Liver (tissue), 9 donors: Measurements from ENCODE around the gene DLX2. TPM values are rescaled to one million over a fixed set of nuclear protein-coding genes. Genes with fewer than 3 reads are reported as not detected.

ENCODE experiments used
- DNase-seq: peaks from one replicate; pipeline ENCODE4 v3.0.0-alpha.2; 2017; ENCODE audit warnings: low spot score
- H3K27ac ChIP-seq, 2 donors: one replicate each; pipeline ENCODE4 v1.7.0; 2013; ENCODE audit warnings: inconsistent platforms in 2 of 2, low read length in 2 of 2, control low read depth in 1 of 2, low read depth in 1 of 2, mild to moderate bottlenecking in 1 of 2
- H3K27me3 ChIP-seq, 4 donors: one replicate each; pipeline versions ENCODE4 v1.6.1 to v1.7.0; 2013; ENCODE audit warnings: low read length in 3 of 4, inconsistent platforms in 1 of 4, mild to moderate bottlenecking in 1 of 4, moderate library complexity in 1 of 4; ENCODE audit not compliant: control insufficient read depth in 4 of 4, insufficient read depth in 4 of 4
- H3K36me3 ChIP-seq, 4 donors: one replicate each; pipeline versions ENCODE4 v1.6.1 to v1.7.0; 2013; ENCODE audit warnings: low read length in 3 of 4, mild to moderate bottlenecking in 3 of 4, low read depth in 1 of 4, moderate library complexity in 1 of 4; ENCODE audit not compliant: control insufficient read depth in 4 of 4, insufficient read depth in 3 of 4
- H3K4me1 ChIP-seq, 4 donors: one replicate each; pipeline versions ENCODE4 v1.6.1 to v1.7.0; 2013; ENCODE audit warnings: low read length in 3 of 4, mild to moderate bottlenecking in 3 of 4, moderate library complexity in 1 of 4; ENCODE audit not compliant: control insufficient read depth in 4 of 4, insufficient read depth in 4 of 4
- H3K4me3 ChIP-seq, 3 donors: one replicate each; pipeline versions ENCODE4 v1.6.1 to v1.7.0; 2013; ENCODE audit warnings: low read length in 3 of 3, control low read depth in 1 of 3, low read depth in 1 of 3, mild to moderate bottlenecking in 1 of 3
- H3K9ac ChIP-seq, 2 donors: one replicate each; pipeline ENCODE4 v1.7.0; 2013; ENCODE audit warnings: low read length in 2 of 2, mild to moderate bottlenecking in 2 of 2, moderate library complexity in 2 of 2, control low read depth in 1 of 2, low read depth in 1 of 2
- H3K9me3 ChIP-seq, 4 donors: one replicate each; pipeline versions ENCODE4 v1.6.1 to v1.7.0; 2013; ENCODE audit warnings: low read length in 3 of 4; ENCODE audit not compliant: control insufficient read depth in 4 of 4
- FOXA2 ChIP-seq: IDR thresholded peaks from 2 replicates; pipeline ENCODE4 v1.6.1; 2016; ENCODE audit warnings: antibody characterized with exemption
- GABPA ChIP-seq, 2 donors: IDR thresholded peaks in 1 of 2; conservative IDR thresholded peaks in 1 of 2; 2 replicates each; pipeline ENCODE4 v1.6.1; 2016; ENCODE audit warnings: antibody characterized with exemption in 2 of 2, mild to moderate bottlenecking in 1 of 2, moderate library complexity in 1 of 2
- HNF4G ChIP-seq: IDR thresholded peaks from 2 replicates; pipeline ENCODE4 v1.6.1; 2016; ENCODE audit warnings: antibody characterized with exemption
- JUND ChIP-seq, 2 donors: IDR thresholded peaks; 2 replicates each; pipeline ENCODE4 v1.6.1; 2016; ENCODE audit warnings: antibody characterized with exemption in 2 of 2
- NR2F2 ChIP-seq: IDR thresholded peaks from 2 replicates; pipeline ENCODE4 v1.6.1; 2016; ENCODE audit warnings: antibody characterized with exemption
- RAD21 ChIP-seq, 2 donors: IDR thresholded peaks; 2 replicates each; pipeline ENCODE4 v1.6.1; 2016; ENCODE audit warnings: antibody characterized with exemption in 2 of 2, mild to moderate bottlenecking in 2 of 2
- RXRA ChIP-seq, 2 donors: IDR thresholded peaks; 2 replicates each; pipeline ENCODE4 v1.6.1; 2017 to 2018; ENCODE audit warnings: antibody characterized with exemption in 2 of 2, mild to moderate bottlenecking in 1 of 2
- SP1 ChIP-seq: IDR thresholded peaks from 2 replicates; pipeline ENCODE4 v1.6.1; 2018; ENCODE audit warnings: antibody characterized with exemption, mild to moderate bottlenecking
- YY1 ChIP-seq: IDR thresholded peaks from 2 replicates; pipeline ENCODE4 v1.6.1; 2016; ENCODE audit warnings: antibody characterized with exemption, mild to moderate bottlenecking
- WGBS: extraction: QIAGEN DNeasy Blood & Tissue Kit; methylation state at CpG from one replicate; pipeline ENCODE4 v1.1.7; 2013; 5-methylcytosine and 5-hydroxymethylcytosine counted together
- polyA plus RNA-seq, 2 donors: library from polyadenylated mRNA; stranded (reverse) in 1 of 2; unstranded in 1 of 2; fragments of 200-250 nt in 1 of 2; fragments of >200 nt in 1 of 2; fragmentation: Nextera tagmentation in 1 of 2; extraction: Ambion mirVana in 1 of 2; gene quantifications; one replicate each; pipeline versions ENCODE4 v1.2.1 to v1.2.3, GENCODE V29; 2013 to 2015
- total RNA-seq, 2 donors: library from RNA; depleted of rRNA; stranded (reverse); fragments of >200 nt; gene quantifications; one replicate each; pipeline ENCODE4 v1.2.3, GENCODE V29; 2014
- TF ChIP-seq, protein P1 (sequence below): IDR thresholded peaks from 2 replicates; pipeline ENCODE4 v1.6.1; 2016; ENCODE audit warnings: antibody characterized with exemption
- donor health status: healthy.
- donor health status: healthy.
- donor health status: healthy.
- donor health status: healthy.
- donor health status: healthy.

DLX2 gene
- total and polyA plus RNA-seq, 4 donors = not detected

DNA sequence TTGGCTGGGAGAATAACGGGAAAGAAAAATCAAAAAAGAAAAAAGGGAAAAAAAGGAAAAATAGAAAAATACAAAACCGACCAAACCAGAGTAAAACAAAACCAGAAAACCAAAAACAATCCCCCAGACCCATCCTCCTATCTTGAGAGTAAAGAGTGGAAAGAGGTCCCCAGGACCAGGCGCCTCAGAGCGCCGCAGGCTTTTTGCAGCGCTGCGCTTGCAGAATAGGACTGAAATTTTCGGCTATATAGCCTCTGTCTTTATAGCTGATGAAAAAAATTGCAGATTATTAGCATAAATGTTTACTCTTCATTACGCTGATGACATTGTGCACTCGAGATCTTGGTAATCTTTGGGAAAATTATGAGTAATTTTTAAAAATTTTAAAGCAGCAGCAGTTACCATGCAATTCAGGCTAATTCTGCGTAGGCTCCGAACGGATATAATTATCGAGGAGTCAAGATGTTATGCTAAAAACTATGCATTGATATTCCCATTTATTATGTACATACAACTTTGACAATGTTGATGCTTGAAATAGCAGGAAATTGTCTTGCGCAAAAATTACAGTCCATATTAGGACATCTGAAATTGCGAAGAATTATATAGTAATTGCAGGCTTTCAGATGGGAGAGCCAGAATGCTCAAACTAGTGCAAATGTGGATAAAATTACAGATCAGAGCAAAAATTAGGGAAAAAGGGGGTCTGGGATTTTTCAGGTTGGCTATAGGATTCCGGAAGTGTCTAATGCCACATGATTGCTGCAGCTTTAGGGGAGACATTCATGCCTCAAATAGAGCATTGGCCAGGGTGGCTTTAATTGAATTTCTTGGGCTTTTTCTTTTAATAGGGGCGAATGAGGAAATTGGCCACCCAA is 9.0 kb downstream of the DLX2 start:
- DNase-seq = no peak
- Histone ChIP-seq H3K9me3 (peaks cover 0 to 2% (median 0%) of the 10 kb centered on the region in 4 donors), H3K4me3 (no peak overlapping the region)

DNA sequence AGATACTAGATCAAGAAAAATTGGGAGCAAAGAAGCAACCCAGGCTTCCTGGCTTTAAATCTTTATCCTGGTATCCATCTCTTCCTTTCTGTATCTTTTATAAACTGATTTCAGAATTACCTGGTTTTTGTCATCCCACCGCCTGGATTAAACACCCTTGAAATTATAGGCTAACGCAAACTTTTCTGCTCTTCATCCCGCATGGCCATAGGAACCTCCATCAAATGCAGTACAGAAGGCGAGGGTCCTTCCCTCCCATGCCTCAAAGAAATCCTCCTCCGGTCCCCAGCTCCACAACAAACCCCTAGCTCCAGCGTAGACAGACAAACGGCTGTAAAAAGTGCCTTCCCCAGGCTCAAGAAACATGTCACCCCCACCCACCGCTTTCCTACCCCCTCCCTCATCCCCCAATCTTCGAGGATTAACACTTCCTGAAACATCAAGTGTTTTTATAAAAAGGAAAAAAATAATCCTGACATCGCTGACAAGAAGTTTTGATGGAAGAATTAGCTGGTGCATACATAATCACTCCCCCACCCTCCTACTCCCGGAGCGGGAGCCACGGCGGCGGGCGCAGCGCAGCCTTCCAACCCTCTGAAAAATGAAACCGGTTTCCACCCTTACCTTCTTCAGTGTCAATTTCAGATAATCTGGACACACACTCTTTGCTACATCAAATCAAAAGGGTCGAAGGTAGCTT is 9.8 kb downstream of the DLX2 start:
- peaks cover 8 to 26% (median 18%) of the 10 kb centered on the region in 4 donors for H3K4me1 ChIP-seq
- H3K9me3 ChIP-seq = peaks cover 0 to 4% (median 0%) of the 10 kb centered on the region in 4 donors
- no peaks in the 10 kb centered on the region for H3K36me3 ChIP-seq
- H3K27me3 ChIP-seq = peaks cover 12 to 56% (median 30%) of the 10 kb centered on the region in 4 donors
- no peak for DNase-seq
- no peak for TF ChIP-seq GABPA (IDR thresholded peaks at IDR 0.05 in 1 of 2, conservative IDR thresholded peaks at IDR 0.05 in 1 of 2)
- TF ChIP-seq HNF4G = no peak
- no peak for TF ChIP-seq JUND (IDR thresholded peaks at IDR 0.05)
- no peak for TF ChIP-seq YY1
- no peak for TF ChIP-seq SP1
- H3K4me3 ChIP-seq = no peak overlapping the region
- 10% methylated on average over 19 of the region's 19 CpGs for WGBS
- no peak overlapping the region for H3K9ac ChIP-seq
- H3K27ac ChIP-seq = no peak overlapping the region

More for the DNA sequence above, 9.0 kb downstream of the DLX2 start:
- H3K36me3 ChIP-seq = no peaks in the 10 kb centered on the region
- H3K27ac ChIP-seq = no peak overlapping the region
- peaks cover 8 to 23% (median 18%) of the 10 kb centered on the region in 4 donors for H3K4me1 ChIP-seq
- H3K9ac ChIP-seq = no peak overlapping the region
- no peak for TF ChIP-seq FOXA2
- TF ChIP-seq NR2F2 = no peak
- TF ChIP-seq SP1 = no peak
- no peak for TF ChIP-seq HNF4G
- no peak for TF ChIP-seq JUND (IDR thresholded peaks at IDR 0.05)
- TF ChIP-seq, protein P1, sequence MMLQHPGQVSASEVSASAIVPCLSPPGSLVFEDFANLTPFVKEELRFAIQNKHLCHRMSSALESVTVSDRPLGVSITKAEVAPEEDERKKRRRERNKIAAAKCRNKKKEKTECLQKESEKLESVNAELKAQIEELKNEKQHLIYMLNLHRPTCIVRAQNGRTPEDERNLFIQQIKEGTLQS = no peak
- no peak for TF ChIP-seq YY1
- TF ChIP-seq RAD21 (IDR thresholded peaks at IDR 0.05) = no peak
- no peak for TF ChIP-seq RXRA (IDR thresholded peaks at IDR 0.05)
- peaks cover 12 to 53% (median 31%) of the 10 kb centered on the region in 4 donors for H3K27me3 ChIP-seq
- 17% methylated on average over 18 of the region's 18 CpGs for WGBS

DNA sequence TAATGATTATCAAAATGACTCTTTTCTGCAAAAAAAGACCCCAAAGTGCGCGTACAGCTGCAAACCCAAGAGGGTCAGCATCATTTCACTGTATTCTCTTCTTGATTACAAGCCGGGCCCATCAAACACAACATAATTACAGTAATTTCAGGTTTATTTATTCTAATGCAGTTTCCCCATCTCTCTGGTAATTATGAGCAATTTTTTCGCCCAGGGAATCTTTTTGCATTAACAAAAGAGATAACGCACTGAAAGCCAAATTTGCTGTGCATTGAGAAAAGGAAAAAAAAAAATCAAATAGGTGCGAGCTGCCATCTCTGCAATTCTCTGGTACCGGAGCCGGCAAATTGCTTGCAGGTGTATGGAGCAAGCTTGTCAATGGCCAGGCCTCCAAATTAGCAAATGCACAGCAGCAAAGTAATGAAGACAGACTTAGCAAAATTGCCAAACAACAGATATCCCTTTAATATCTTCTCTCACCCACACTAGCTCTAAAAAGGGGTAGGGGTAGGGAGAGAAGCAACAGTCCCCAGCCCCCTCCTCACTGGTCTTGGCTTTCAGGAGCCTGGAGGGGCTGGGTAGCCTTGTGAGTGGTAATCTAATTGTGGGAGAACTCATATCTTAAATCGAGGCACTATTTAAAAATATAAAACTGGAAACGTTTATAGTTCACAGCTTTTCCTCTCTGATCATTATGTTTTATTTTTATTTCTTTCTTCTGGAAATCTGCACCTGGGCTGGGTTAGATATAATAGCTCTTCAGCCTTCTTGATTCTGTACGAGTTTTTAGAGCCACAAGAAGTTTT is 10.7 kb downstream of the DLX2 start:
- Histone ChIP-seq H3K4me1 (peaks cover 8 to 24% (median 17%) of the 10 kb centered on the region in 4 donors), H3K4me3 (no peak overlapping the region), H3K36me3 (no peaks in the 10 kb centered on the region), H3K9me3 (peaks cover 0 to 4% (median 0%) of the 10 kb centered on the region in 4 donors), H3K9ac (no peak overlapping the region), H3K27me3 (peaks cover 7 to 54% (median 29%) of the 10 kb centered on the region in 4 donors), H3K27ac (no peak overlapping the region)
- no peak for TF ChIP-seq HNF4G
- WGBS = 15% methylated on average over 11 of the region's 11 CpGs
- DNase-seq = no peak
